Activated CD4-positive, alpha-beta T cell treated with anti-CD3 and anti-CD28 coated beads for 48 hours (primary cell): ENCODE measurements around the gene STRBP.
"Not testable (repeated sequence)": the region's sequence is repeated elsewhere in the genome, so short reads cannot be mapped to it uniquely, and the experiment has no call there.

ENCODE experiments used
- DNase-seq: peaks from one replicate; pipeline ENCODE4 v3.0.0-alpha.2; 2020

Gene STRBP

GRCh38 chr9:123268465-123269259 lies at the start of gene STRBP:
Gene STRBP (minus strand): TSS chr9:123268586. CDS start chr9:123184134, 84,452 bp downstream.
- peak; percentile 94 for DNase-seq

- DNase-seq, result no peak
Measured at GRCh38 chr9:123316053-123316718, 47.8 kb upstream of the STRBP start.

- DNase-seq, result no peak
Measured at GRCh38 chr9:123315635-123316034, 47.2 kb upstream of the STRBP start.

GRCh38 chr9:123314617-123315016 lies 46.2 kb upstream of the STRBP start:
- no peak for DNase-seq

GRCh38 chr9:123312306-123312877 lies 44.0 kb upstream of the STRBP start:
- no peak for DNase-seq

GRCh38 chr9:123311250-123311752 lies 42.9 kb upstream of the STRBP start:
- no peak for DNase-seq

GRCh38 chr9:123310551-123311249 lies 42.3 kb upstream of the STRBP start:
- DNase-seq, result no peak

GRCh38 chr9:123309611-123310010 lies 41.2 kb upstream of the STRBP start:
- DNase-seq, result no peak

- DNase-seq, result no peak
Measured at GRCh38 chr9:123305879-123306278, 37.5 kb upstream of the STRBP start.

- no peak for DNase-seq
Measured at GRCh38 chr9:123304340-123304691, 35.9 kb upstream of the STRBP start.

- no peak for DNase-seq
Measured at GRCh38 chr9:123302348-123303214, 34.2 kb upstream of the STRBP start.

- not testable (repeated sequence) for DNase-seq
Measured at GRCh38 chr9:123301936-123302335, 33.5 kb upstream of the STRBP start.

GRCh38 chr9:123300554-123300953 lies 32.2 kb upstream of the STRBP start:
- DNase-seq, result no peak

- DNase-seq, result no peak
Measured at GRCh38 chr9:123299558-123300126, 31.3 kb upstream of the STRBP start.

GRCh38 chr9:123296174-123296573 lies 27.8 kb upstream of the STRBP start:
- no peak for DNase-seq

- DNase-seq, result no peak
Measured at GRCh38 chr9:123291736-123292135, 23.4 kb upstream of the STRBP start.

- no peak for DNase-seq
Measured at GRCh38 chr9:123290764-123291163, 22.4 kb upstream of the STRBP start.

GRCh38 chr9:123287639-123288038 lies 19.3 kb upstream of the STRBP start:
- DNase-seq, result no peak

GRCh38 chr9:123286324-123286723 lies 17.9 kb upstream of the STRBP start:
- no peak for DNase-seq

- no peak for DNase-seq
Measured at GRCh38 chr9:123284656-123285055, 16.3 kb upstream of the STRBP start.

- no peak for DNase-seq
Measured at GRCh38 chr9:123283455-123283854, 15.1 kb upstream of the STRBP start.

GRCh38 chr9:123283048-123283408 lies 14.6 kb upstream of the STRBP start:
- no peak for DNase-seq
